NT2/D1 (cell line): ENCODE measurements around the gene RGL4.

Experiments used
- SUZ12 ChIP-seq: IDR thresholded peaks from 2 replicates; pipeline ENCODE4 v1.6.1; 2011; ENCODE audit not compliant: insufficient read length, insufficient read depth; ENCODE audit errors: extremely low read depth
- YY1 ChIP-seq: IDR thresholded peaks from 2 replicates; pipeline ENCODE4 v1.6.1; 2011; ENCODE audit not compliant: insufficient read length, insufficient read depth

DNA sequence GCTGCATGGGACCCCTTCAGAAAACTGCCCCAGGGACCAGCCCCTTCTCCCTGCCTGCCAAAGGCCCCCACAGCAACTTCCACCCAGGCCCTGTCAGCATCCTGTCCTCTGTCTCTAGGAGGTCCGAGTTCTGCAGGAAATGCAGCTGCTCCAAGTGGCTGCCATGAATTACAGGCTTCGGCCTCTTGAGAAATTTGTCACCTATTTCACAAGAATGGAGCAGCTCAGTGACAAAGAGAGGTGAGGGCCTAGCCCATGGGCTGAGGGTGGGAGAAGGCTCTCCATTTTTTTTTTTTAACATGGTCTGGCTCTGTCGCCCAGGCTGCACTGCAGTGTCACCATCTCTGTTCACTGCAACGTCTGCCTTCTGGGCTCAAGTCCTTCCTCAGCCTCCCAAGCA lies 7.3 kb downstream of the RGL4 start:
- TF ChIP-seq SUZ12 (no peak), YY1 (no peak)
